Caki2 (cell line): ENCODE measurements around the gene COL5A1. TPM values are rescaled to one million over a fixed set of nuclear protein-coding genes. Genes with fewer than 3 reads are reported as not detected.
"Not testable (repeated sequence)": the region's sequence is repeated elsewhere in the genome, so short reads cannot be mapped to it uniquely, and the experiment has no call there.

Experiments
- DNase-seq: peaks from one replicate; pipeline ENCODE4 v3.0.0-alpha.2; 2015; ENCODE audit warnings: low read depth
- in situ Hi-C: cut with HindIII; loops from 2 replicates; pipeline ENCODE4 v1.10.0; 2016; ENCODE audit warnings: low sequenced_read_pairs, low pct_unique_long_range_greater_than_20kb, mixed read lengths
- total RNA-seq: library from RNA; depleted of rRNA; stranded (reverse); fragments of >200 nt; shearing (Covaris generic); gene quantifications from 2 replicates; pipeline ENCODE4 v1.2.3, GENCODE V29; 2014; ENCODE audit warnings: low replicate concordance

COL5A1 gene
- total RNA-seq, 1 experiment from 2014 or later: 21.3 TPM

DNA sequence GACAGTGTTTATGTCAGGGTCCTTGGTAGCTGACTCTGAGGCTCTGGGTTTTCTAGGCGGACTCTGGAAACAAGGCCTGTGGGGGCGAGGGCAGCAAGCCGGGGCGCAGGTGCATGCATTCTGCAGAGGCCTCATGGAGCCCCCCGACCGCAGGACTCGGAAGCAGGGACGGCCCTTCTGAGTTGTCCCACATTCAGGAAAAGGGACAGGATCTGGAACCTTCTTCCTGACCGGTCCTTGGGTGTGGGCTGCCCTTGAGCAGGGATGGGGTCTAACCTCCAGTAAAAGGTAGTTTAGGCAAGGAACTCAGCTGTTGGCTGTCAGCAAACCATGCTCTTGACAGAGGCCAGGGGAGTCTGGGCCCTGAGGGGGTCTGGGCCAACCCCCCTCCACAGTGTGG lies 7.4 kb upstream of the COL5A1 start:
- in situ Hi-C loops: no loop called here
- DNase-seq: no peak

DNA sequence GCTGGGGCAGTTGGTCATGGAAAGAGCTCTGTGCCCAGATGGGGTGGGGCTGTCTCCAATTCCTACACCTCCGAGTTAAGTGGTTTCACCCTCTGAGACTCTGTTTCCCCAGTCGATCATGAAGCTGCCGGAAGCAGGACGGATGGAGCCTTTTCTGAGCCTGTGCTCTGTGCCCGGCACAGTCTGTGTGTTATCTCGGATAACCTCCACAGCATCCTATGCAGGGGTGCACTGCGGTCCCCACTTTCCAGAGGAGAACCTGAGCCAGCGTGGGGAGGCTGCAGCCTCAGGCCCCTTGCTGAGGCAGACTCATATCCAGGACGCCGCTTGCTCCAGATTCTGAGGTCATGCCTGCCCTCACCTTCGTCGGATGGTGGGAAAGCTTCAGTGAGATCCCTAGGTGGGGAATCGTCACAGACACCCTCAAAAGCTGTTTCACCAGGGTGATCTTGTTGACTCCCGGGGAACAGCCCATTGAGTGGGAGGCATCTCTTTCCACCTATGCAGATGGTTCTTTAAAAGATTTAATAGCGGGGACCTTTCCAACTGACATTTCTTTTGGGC lies 6.9 kb upstream of the COL5A1 start:
- in situ Hi-C loops: no loop called here
- no peak for DNase-seq

DNA sequence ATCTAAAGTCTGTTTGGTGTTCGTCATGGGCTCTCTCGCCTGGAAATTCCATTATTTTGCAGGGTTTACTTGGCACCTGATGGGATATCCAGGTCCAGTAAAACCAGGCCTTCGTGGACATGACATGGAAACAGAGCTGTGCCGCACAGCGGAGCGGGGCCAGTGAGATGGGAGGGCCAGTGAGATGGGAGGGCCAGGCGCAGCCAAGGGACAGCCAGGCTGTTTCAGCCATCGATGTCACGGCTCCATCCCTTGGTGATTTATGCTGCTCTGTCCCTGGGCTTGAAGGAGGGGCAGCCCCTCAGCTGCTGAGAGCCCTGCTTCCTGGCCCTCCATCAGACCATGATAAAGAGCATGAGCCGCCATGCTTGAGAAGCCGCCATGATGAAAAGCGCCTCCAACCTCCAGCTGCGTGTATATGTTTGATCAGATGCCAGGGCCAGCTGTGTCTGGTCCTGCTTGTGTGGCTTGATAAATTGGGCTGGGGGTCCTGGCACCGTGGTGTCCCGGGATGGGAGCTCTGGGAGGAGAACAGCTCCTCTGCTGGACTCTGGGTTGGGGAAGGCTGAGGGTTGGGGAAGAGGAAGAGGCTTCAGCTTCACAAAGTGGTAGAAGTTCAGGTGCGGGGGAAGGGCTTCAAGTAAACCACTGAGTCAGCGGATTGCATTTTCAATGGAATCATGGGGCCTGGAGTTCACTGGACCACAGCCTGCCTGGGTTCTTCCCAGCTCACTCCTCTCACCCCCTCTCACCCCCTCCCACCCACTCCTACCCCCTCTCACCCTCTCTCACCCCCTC lies 6.1 kb upstream of the COL5A1 start:
- in situ Hi-C loops: no loop called here
- DNase-seq: no peak

DNA sequence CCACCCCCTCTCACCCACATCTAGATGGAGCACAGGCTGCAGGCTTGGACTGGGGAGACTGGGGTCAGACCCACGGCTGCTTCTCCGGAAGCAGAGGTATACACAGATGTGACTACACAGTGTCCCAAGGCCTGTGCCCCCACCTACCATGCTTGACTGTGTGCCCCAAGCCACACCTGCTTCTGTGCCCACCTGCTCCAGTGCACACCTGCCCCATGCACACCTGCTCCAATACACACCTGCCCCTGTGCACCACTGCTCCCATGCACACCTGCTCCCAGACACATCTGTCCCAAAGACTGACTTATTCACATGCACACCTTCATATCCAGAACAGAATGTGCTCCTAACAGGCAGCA lies 5.5 kb upstream of the COL5A1 start:
- no peak for DNase-seq
- in situ Hi-C loops: no loop called here

DNA sequence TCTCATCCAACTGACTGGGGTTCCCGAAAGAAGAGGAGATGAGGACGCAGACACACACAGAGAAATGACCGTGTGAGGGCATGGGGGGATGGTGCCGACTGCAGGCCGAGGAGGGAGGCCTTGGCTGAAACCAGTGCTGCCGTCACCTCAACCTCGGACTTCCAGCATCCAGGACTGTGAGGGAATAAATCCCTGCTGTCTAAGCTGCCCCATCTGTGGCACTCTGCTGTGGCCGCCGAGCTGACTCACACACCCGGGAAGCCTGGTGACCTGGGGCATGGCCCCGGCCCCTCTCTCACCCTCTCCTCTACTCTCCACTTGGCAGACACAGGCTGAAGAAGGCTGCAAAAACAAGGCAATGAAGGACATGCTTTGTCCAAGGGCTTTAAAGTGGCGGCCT lies 4.4 kb upstream of the COL5A1 start:
- no peak for DNase-seq

DNA sequence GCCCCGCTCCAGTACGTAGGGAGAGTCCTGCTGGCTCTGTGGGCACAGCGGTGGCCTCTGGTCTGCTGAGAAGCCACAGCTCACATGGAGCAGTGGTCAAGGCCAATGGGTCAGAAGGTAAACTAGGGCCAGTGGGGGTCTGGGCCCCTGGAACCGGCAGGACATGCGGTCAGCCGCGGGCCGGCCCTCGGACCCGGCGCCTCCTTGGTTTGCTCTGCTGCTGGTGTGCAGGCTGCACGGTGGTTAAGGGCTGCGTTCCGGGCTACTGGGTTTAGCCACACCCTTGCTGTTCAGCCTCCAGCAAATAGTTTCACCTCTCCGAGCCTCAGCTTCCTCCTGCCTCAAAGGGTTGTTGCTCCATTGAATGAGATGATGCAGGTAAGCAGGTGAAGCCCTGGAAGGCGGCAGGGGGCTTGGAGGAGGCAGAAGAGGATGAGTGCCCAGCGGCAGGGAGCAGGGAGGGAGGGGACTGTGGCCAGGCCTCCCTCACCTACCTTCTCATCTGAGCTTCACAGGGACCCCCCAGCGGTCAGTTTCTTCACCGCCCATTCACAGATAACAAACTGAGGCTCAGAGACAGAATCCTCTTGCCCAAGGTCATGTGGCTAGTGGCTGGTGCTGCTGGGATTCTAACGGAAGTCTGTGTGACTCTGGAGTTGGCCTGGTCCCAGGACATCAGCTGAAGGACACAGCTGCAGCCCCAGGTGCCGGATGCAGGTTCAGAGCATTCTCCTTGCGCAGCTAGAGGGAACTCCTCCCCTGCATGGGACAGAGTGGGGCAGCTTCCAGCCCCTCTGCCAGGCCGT lies 3.7 kb upstream of the COL5A1 start:
- in situ Hi-C loops: no loop called here
- DNase-seq: no peak

More for the DNA sequence above, 4.4 kb upstream of the COL5A1 start:
- in situ Hi-C loops: no loop called here

DNA sequence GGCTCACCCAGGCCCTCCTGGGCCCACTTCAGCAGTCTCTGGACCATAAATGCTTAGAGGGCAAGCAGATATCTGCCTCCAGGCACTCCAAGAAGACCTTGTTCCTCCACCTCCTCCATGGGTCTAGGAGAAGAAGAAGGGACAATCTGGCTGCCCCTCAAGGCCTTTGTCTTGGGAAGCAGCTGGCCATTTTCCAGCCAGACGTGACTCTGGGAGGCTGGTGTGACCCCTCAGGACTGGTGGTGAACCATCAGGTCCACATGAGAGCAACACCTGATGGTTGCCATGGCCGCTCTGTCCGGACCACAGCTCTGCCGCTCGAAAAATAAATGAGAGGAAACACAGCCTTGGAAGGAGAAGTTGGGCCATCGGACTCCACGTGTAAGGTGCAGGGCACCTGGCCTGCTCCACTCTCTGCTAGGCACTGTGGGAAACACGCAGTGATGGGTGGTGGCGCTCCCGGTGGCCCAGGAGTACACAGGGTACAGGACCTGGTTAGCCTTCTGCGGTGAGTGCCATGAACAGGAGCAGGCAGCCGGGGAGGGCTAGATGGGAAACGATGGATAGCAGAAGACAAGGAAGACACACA lies 3.0 kb upstream of the COL5A1 start:
- in situ Hi-C loops: no loop called here
- no peak for DNase-seq

DNA sequence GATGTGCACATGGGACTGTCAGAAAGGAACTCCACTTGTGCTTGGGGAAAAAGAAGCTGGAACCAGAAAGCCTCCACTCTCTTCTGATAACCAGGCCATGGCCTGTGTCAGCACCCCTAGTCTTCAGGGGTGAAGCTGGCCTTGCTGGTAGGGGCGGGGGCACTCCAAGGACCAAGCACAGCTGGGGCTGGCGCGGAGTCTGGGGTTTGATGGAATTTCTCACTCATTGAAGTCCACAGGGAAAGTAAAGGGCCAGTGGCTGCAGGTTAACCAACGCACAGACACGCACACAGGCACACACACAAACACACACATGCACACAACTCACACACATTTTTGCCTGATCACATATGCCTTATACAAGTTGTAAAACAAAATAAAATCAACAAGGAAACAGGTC lies 1.6 kb upstream of the COL5A1 start:
- in situ Hi-C loops: no loop called here
- no peak for DNase-seq

DNA sequence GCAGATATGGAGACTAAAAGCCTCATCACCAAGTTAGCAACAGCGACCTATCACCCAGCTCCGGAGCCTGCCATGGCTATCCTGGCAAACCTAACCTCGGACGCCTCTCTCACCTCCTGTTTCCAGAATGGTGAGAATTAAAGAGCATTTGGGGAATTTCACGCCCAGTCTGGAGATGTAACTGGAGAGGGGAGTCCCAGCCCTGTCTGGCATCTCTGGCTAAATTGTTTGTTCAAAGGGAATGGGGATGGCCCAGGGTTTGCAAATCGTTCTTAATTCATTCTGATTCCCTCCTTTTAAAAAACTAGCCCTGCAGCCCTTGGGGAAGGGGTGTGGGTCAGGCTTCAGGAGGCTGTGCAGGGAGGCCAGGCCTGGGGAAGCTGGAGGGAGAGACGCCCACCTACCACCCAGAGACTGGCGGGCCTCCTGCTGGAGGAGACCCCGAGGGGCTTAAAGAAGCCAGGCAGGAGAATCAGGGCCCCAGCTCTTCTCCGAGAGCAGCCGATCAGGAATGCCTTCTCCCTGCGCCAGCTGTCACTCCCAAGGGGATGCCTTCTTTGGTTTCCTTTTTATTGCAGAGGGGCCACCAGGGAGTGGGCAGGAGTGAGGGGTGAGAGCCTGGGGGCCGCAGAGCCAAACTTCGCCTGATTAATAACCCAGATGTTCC lies 964 bp upstream of the COL5A1 start:
- in situ Hi-C loops: no loop called here
- no peak for DNase-seq

DNA sequence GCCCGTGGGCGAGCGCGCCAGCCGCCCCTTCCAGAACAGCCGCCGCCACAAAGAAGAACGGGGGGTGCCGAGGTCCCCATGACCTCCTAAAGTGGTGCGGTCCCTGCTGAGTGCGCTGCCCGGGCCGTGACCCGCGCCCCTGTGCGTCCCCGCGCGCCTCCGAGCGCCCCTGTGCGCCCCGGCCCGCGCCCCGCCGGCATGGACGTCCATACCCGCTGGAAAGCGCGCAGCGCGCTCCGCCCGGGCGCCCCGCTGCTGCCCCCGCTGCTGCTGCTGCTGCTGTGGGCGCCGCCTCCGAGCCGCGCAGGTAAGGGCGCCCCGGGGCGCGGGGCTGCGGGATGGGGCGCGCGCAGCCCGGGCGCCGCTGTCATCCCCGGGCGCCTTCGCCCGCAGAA lies 384 bp downstream of the COL5A1 start:
- DNase-seq: no peak
- in situ Hi-C loops: no loop called here

DNA sequence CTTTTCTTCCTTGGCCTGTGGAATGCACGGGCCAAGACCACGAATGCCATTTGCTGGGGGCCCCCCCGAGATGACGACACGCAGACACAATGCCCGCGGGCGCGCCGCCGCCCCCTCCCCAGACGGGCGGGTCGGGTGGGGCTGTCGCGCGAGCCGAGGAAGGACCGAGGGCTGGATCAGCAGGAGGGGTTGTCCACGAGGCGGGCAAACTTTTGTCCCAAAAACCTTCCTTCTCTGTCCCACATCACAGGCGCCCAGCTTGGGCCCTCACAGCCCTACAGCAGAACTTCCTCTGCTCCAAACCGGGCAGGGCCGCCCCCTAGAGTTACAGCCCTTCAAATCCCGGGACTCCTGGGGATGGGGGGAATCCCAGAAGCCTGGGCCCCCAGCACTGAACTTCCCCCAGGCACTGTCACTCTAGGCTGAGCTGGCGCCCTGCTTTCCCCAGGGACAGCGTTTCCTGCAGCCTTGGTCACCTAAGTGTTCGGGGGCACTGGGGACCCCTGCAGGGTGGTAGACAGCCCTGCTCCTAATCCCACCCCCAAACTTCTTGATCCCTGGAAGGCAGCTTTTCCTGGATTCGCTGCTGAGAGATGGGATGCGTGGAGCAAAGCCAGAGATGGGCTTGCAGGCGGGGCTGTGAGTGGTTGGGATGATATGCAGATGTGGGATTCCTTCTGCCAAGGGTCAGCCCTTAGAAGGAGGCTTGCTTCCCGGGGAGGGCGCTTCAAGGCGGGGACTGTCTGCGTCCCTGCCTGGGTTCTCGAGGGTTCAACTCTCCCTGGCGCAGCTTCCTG lies 980 bp downstream of the COL5A1 start:
- in situ Hi-C loops: no loop called here
- DNase-seq: no peak

DNA sequence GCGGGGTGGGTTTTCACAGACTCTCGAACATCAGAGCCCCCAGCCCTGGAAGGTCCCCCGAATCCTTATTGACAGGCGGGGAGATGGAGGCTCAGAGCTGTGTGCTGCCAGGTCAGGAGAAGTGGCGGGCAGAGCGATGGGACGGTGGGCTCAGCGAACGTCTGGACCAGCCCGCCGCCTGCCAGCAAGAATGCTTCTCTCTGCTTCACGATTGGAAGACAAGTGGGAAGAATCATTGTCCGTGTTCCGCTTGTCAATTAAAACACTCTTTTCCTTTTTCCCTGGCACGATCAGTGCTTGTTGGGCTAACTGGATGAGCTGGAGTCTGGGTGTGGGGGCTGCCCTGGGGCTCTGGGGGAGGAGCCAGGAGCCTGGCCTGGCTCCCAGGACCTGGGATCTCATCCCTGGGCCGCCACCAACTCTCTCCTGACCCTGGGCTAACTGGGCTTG lies 1.6 kb downstream of the COL5A1 start:
- no peak for DNase-seq
- in situ Hi-C loops: no loop called here

DNA sequence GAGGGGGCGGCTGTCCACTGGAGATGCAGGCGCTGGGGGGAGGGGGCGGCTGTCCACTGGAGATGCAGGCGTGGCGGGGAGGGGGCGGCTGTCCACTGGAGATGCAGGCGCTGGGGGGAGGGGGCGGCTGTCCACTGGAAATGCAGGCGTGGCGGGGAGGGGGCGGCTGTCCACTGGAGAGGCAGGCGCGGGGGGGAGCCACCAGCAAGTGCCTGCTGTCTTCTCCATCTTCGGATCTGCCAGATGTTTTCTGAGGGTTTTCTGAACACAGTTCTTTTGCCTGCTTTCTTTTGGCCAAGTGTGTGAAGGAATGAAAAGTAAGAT lies 2.8 kb downstream of the COL5A1 start:
- in situ Hi-C loops, DNase-seq: not testable (repeated sequence)

DNA sequence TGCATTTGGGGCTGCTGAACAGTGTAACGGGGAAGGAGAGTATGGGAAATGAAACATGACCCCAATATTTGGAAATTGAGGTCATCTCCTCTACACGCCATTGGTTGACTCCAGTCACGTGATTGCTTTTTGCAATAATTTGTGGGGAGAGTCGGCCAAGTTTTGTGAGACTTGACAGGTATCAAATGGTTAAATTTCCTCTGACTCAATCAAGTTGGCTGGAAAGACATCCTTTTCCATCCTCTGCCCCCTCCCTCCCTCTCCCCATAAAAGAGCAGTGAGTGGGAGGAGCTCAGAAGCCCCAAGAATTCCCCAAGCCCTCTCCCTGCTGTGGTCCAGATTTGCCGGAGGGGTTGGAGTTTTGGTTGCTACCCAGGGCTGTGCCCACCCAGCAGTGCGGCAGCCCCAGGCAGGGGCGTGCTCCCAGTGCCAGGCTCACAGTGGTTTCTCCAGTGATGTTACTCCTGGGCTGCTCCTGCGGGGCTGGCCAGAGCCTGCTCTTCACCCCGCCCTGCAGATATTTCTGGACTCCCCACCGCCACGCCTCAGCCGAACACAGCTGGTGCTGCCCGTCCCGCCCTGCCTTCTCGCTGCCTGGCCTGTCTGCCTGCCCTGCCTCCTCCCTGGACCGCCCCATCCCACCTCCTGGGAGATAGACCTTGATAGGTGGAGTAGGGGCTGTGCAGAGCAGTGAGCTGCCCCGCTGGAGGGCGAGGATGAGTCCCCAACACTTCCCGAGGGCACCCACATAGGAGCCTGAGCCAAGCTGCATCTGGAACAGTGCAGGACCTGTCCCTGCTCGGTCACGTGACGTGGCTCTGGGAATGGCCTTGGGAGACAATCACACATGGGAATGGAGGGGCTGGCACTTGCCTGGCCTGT lies 3.4 kb downstream of the COL5A1 start:
- in situ Hi-C loops: no loop called here
- DNase-seq: no peak

DNA sequence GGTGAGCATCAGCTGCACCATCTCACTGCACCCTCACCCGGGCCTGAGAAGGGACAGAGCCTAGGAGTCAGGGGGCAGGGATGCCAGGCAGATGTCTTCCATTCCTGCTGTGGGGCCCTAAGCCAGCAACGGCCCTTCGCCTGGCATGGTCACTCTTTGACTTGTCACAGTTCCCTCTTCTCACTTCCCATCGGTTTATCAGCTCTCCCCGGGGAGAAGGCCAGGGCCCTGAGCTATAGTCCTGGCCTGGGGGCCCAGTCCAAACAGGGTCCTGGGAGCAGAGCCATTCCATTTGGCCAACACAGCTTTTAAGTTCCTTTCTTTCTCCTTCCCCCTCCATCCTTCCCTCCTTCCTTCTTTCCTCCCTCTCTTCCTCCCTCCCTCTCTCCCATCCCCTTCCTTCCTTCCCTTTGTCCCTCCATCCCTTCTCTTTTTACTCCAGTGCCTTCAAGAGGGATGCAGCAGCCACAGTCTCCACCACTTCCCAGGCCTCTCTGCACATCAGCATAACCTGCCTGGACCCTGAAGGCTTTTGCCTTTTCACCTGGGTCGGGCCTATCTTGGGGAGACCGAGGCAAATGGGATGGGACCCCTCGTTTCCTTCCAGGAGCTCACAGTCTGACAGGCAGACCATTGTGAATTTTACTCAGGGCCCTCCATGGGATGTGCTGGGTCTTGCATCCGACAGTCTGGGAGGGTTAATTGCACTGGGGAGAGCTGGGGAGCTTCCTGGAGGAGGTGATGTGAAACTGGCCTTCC lies 4.2 kb downstream of the COL5A1 start:
- in situ Hi-C loops: no loop called here
- no peak for DNase-seq

DNA sequence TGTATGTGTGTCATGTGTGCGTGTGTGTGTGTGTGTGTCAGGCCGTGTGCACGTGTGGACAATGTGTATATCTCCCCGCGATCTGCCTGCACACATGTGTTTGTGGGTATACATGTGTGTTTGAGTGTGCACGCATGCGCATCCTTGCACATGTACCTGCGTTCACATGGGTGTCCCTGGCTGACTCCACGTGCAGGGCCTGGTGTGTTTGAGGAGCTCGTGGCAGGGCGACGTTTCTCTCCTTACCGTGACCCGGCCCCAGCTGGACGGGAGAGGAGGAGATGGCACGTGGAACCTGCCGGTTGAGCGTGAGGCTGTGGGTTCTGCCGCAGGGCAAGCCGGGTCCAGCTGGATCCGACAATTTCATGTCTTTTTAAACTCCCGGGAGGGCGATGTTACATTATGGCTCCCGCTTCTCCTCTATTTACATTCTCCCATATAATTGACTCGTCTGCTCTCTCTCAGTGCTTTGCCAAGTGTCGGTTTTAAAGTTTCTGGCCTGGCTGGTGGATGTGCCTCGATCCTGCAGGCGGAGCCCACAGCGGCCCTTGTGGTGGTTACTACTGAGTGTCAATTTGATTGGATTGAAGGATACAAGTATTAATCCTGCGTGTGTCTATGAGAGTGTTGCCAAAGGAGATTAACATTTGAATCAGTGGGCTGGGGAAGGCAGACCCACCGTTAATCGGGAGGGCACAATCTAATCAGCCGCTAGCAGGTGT lies 5.9 kb downstream of the COL5A1 start:
- no peak for DNase-seq
- in situ Hi-C loops: no loop called here
